ENCODE measurements around the gene TMED9.
"Not testable (repeated sequence)": the region's sequence is repeated elsewhere in the genome, so short reads cannot be mapped to it uniquely, and the experiment has no call there.

Gene TMED9

DNA sequence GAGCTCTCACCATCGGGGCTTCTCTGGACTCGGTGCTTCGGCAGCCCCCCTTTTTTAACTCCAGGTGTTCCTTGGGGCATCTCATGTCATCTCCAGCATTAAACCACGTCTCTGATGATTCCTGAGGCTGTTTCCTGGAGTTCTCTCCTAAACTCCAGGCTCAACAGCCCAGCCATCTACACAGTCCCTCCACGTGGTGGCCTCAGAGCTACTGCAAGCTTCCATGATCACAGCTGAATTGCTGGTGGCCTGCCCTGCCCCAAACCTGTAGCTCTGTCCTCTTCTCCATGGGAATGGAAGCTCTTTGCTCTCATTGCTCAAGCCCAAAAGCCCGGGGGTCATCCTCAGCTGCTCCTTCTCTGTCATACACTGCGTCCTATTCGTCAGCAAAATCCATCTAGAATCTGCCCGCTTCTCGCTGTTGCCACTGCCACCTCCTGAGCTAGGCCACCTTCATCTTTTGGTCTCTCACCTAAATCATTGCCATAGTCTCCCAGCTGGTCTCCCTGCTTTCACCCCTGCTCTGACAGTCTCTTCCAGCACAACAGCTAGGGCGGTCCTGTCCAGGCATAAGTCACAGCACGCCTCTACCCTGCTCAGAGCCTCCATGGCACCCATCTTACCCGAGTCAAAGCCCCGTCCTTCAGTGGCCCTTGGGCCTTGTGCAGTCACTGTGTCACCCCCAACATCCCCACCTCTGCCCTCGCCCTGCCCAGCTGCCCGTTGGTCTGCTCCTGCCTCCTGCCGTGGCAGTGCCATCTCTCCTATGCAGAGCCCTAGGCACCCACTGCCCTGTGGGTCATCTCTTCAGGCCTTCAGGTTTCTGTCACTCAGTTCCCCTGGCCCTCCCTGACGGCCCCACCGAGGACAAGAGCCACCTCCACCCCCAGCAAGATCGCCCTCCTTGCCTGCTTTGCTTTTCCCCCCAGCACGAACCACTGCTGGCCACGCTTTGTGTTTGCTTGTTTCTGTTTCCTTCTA, 14.4 kb downstream of the TMED9 start:
- DNase-seq (ENCODE audit: low read depth): no peak

- DNase-seq (ENCODE audit: low read depth): no peak
Observed at GRCh38 chr5:177607115-177607451, 15.1 kb downstream of the TMED9 start.

GRCh38 chr5:177607452-177608192, 15.6 kb downstream of the TMED9 start:
- no peak for DNase-seq (ENCODE audit: low read depth)

DNA sequence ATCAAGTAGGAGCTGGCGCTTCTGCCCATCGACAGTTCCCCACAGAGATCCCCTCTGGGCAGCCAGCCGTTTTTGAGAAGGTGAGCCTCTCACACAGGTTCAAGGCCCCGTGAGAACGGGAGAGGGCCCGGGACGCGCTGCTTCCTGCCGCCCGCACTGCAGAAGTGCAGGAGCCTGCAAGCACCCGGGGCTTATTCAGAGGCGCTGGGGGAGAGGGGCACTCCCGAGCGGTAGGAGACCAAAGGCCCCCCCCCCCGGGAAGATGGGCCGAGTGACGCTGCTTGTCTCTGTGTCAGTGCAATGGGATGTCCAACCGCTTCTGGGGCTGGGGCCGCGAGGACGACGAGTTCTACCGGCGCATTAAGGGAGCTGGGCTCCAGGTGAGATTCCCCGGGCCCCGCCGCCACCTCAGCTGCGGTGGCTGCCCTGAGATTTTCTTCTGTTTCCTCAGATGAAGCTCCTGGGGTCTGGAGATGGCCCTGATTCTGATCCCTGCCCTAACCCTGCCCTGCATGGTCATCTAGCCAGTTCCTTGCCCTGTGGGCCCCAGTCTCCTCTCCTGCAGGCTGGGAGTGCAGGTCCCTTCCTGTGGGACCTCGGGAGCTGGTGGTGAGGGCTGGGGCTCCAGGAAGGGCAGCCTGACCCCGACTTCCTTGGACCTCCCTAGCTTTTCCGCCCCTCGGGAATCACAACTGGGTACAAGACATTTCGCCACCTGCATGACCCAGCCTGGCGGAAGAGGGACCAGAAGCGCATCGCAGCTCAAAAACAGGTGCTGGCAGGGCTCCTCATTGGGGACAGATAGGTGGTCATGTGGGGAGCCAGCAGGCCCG, 16.5 kb downstream of the TMED9 start:
- DNase-seq (ENCODE audit: low read depth): no peak

GRCh38 chr5:177609076-177610059, 17.4 kb downstream of the TMED9 start:
- no peak for DNase-seq (ENCODE audit: low read depth)

- no peak for DNase-seq (ENCODE audit: low read depth)
Observed at GRCh38 chr5:177610131-177610769, 18.2 kb downstream of the TMED9 start.

- DNase-seq (ENCODE audit: low read depth): no peak
Observed at GRCh38 chr5:177610770-177611445, 18.9 kb downstream of the TMED9 start.

DNA sequence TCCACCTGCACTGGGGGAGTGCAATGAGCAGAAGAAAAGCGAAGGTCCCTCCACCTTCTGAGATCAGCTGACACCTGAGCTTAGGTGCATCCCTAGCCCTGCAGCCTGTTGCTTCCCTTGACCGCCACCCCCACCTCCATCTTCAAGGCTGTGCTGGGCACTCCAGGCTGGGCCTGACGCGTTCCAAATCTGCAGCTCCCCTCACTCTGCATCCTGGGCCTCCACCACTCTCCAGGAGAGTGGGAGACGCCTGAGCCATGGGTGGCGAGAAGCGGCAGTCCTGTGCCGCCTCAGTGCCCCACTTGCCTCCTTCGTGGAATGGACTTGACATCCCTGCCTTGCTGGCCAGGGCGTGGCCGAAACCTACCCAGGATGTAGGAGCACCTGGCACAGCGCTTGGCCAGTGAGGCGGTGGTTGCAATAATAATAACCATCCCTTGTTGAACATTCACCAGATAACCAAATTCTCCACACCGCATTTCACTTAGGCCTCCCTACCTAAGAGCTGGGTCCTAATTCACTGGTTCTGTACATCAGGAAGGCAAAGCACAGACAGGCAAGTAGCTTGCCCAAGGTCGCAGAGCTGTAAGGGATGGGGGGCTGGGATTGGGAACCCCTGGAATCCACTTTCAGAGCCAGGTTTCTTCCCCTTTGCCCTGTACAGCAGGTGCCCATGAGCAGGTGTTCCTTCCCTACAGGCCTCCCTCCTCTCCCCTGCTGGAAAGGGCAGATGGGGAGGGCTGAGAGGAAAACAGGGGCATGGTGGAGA, 19.6 kb downstream of the TMED9 start:
- no peak for DNase-seq (ENCODE audit: low read depth)

GRCh38 chr5:177612215-177612673, 20.2 kb downstream of the TMED9 start:
- DNase-seq (ENCODE audit: low read depth): no peak

- DNase-seq (ENCODE audit: low read depth): no peak
Observed at GRCh38 chr5:177620560-177620959, 28.6 kb downstream of the TMED9 start.

GRCh38 chr5:177624172-177624571, 32.2 kb downstream of the TMED9 start:
- not testable (repeated sequence) for DNase-seq (ENCODE audit: low read depth)

DNA sequence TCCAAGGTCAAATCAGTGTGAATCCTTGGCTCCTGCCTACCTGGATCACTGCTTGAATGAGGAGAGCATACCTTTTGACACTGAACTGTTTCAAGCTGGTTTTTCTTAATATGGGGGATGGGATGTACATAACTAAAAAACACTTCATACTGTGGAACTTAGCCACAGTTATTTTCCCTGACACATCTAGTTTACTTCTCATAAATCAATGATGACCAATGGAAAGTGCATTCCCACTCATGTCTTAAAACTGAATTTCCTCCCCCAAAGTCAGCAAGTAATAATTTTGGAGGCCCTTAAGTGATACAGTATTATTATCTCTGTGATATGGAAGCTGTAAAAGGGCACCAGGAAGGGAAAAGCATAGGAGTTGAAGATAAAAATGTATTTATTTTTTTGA, 38.2 kb downstream of the TMED9 start:
- not testable (repeated sequence) for DNase-seq (ENCODE audit: low read depth)

GRCh38 chr5:177634912-177635311, 42.9 kb downstream of the TMED9 start:
- not testable (repeated sequence) for DNase-seq (ENCODE audit: low read depth)

- not testable (repeated sequence) for DNase-seq (ENCODE audit: low read depth)
Observed at GRCh38 chr5:177645462-177645861, 53.5 kb downstream of the TMED9 start.
